SU-DHL-6 (cell line): ENCODE measurements around the gene PHF13.

Experiments used
- H2AFZ ChIP-seq: fragments of 200-600 bp; sonication (generic); 2 replicates; pipeline ENCODE4 v1.6.1; 2014; ENCODE audit warnings: low read depth, mild to moderate bottlenecking, moderate library complexity, mixed read lengths, antibody characterized with exemption, low read length; ENCODE audit not compliant: severe bottlenecking
- H3F3A ChIP-seq: fragments of 200-600 bp; shearing (Covaris generic); 2 replicates; pipeline ENCODE4 v1.6.0; 2016; ENCODE audit warnings: antibody characterized with exemption, mild to moderate bottlenecking; ENCODE audit not compliant: insufficient read depth
- H3K27ac ChIP-seq: fragments of 200-600 bp; sonication (generic); 2 replicates; pipeline ENCODE4 v1.5.1; 2016; ENCODE audit warnings: low read depth, mild to moderate bottlenecking, low read length, moderate library complexity, mixed read lengths
- H3K27me3 ChIP-seq: fragments of 200-600 bp; sonication (generic), shearing (Covaris generic); 2 replicates; pipeline ENCODE4 v1.6.0; 2014; ENCODE audit warnings: mild to moderate bottlenecking, low read length
- H3K36me3 ChIP-seq: fragments of 200-600 bp; sonication (generic); 2 replicates; pipeline ENCODE4 v1.6.1; 2014; ENCODE audit warnings: mild to moderate bottlenecking, low read length, mixed read lengths
- H3K4me2 ChIP-seq: fragments of 300-600, 200-600 bp; shearing (Covaris generic), sonication (generic); 2 replicates; pipeline ENCODE4 v1.6.0; 2014; ENCODE audit warnings: low read length, low read depth, mild to moderate bottlenecking; ENCODE audit not compliant: poor library complexity, severe bottlenecking
- H3K4me3 ChIP-seq: fragments of 200-600 bp; sonication (generic); 2 replicates; pipeline ENCODE4 v1.5.1; 2014; ENCODE audit warnings: antibody characterized with exemption, low read length, mild to moderate bottlenecking, mixed read lengths; ENCODE audit not compliant: insufficient read depth, poor library complexity, severe bottlenecking
- H3K79me2 ChIP-seq: fragments of 200-600 bp; sonication (generic); 2 replicates; pipeline ENCODE4 v1.6.1; 2014; ENCODE audit warnings: mild to moderate bottlenecking, low read length, moderate library complexity; ENCODE audit not compliant: insufficient read depth
- H3K9ac ChIP-seq: fragments of 200-600 bp; sonication (generic); 2 replicates; pipeline ENCODE4 v1.7.0; 2014; ENCODE audit warnings: mild to moderate bottlenecking, low read length
- H3K9me2 ChIP-seq: fragments of 200-600 bp; sonication (generic); replicated peaks from 2 replicates; pipeline ENCODE4 v1.6.1; 2014; ENCODE audit warnings: low read length; ENCODE audit not compliant: insufficient read depth
- H3K9me3 ChIP-seq: fragments of 200-600 bp; sonication (generic); 2 replicates; pipeline ENCODE4 v1.6.1; 2014; ENCODE audit warnings: low read length, mixed read lengths; ENCODE audit not compliant: insufficient read depth
- H4K20me1 ChIP-seq: fragments of 200-600 bp; sonication (generic); 2 replicates; pipeline ENCODE4 v1.6.1; 2014; ENCODE audit warnings: low read depth, mild to moderate bottlenecking, antibody characterized with exemption, low read length, moderate library complexity, mixed read lengths
- EZH2phosphoT487 ChIP-seq: fragments of 200-600 bp; sonication (generic), shearing (Covaris generic); conservative IDR thresholded peaks from 2 replicates; pipeline ENCODE4 v1.6.1; 2018; ENCODE audit warnings: mild to moderate bottlenecking, antibody characterized with exemption, low read length, moderate library complexity, mixed read lengths
- TF ChIP-seq, protein P1 (sequence below): fragments of 200-600 bp; sonication (generic); IDR thresholded peaks from one replicate; pipeline ENCODE4 v1.5.1; 2017; ENCODE audit warnings: antibody characterized with exemption, mild to moderate bottlenecking, low read length, moderate library complexity; ENCODE audit not compliant: insufficient read depth, poor library complexity, severe bottlenecking

PHF13 gene

DNA sequence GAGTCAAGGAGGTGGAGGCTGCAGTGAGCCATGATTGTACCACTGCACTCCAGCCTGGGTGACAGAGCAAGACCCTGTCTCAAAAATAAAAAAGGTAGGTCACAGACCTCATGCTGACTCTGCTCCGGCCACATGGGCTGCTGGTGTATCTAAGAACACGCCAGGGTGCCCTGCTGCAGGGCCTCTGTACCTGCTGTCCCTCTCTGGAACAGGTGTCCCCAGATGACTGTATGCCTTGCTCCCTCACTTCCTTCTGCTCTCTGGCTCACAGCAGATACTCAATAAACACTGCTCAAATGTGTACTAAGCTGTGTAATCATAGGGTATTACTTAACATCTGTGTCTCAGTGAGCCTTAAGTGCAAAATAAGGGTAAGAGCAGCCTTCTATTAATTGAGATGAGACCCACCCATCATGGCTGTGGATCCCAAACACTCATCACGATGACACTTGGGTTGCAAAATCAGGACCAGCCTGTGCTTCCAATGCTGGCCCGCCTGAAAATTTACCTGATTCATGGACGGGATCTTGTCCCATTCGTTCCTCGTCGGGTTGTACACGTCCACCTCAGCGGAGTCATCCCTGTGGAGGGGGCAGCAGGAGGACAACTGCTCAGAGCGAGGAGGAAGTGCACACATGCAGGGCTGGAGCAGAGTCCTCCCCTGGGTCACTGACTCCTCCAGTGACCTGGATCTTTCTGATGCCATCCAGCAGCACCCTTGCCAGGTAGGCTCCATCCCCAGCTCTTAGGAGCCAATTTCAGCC is 18.4 kb upstream of the PHF13 start:
- Histone ChIP-seq H3K27me3 (no peaks in the 10 kb centered on the region), H2AFZ (no peak overlapping the region), H3K4me3 (no peak overlapping the region), H3K36me3 (no peaks in the 10 kb centered on the region), H3K9me3 (no peaks in the 10 kb centered on the region), H3K27ac (no peak overlapping the region), H3K79me2 (no peaks in the 10 kb centered on the region), H4K20me1 (no peaks in the 10 kb centered on the region), H3F3A (no peaks in the 10 kb centered on the region), H3K9ac (no peak overlapping the region), H3K9me2 (no peaks in the 10 kb centered on the region), H3K4me2 (no peak overlapping the region)
- TF ChIP-seq EZH2phosphoT487: no peak
- TF ChIP-seq, protein P1, sequence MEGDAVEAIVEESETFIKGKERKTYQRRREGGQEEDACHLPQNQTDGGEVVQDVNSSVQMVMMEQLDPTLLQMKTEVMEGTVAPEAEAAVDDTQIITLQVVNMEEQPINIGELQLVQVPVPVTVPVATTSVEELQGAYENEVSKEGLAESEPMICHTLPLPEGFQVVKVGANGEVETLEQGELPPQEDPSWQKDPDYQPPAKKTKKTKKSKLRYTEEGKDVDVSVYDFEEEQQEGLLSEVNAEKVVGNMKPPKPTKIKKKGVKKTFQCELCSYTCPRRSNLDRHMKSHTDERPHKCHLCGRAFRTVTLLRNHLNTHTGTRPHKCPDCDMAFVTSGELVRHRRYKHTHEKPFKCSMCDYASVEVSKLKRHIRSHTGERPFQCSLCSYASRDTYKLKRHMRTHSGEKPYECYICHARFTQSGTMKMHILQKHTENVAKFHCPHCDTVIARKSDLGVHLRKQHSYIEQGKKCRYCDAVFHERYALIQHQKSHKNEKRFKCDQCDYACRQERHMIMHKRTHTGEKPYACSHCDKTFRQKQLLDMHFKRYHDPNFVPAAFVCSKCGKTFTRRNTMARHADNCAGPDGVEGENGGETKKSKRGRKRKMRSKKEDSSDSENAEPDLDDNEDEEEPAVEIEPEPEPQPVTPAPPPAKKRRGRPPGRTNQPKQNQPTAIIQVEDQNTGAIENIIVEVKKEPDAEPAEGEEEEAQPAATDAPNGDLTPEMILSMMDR: no peak

DNA sequence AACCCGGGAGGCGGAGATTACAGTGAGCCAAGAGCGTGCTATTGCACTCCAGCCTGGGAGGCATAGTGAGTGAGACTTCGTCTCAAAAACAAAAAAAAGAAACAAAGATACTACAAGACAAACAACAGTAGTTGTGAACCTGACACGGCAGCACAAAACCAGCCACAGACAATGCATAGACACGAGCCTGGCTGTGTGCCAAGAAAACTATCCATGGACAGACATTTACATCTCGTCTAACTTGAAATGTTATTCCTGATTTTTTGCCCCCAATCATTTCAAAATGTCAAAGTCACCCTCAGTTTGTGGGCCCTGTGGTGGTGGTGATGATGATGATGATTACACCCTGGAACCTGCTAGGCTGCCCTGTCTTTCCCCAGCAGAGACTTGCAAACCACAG is 17.2 kb upstream of the PHF13 start:
- Histone ChIP-seq H3K36me3 (no peaks in the 10 kb centered on the region), H3F3A (no peaks in the 10 kb centered on the region), H3K27me3 (no peaks in the 10 kb centered on the region), H4K20me1 (no peaks in the 10 kb centered on the region), H3K79me2 (no peaks in the 10 kb centered on the region), H3K4me3 (no peak overlapping the region), H3K9me2 (no peaks in the 10 kb centered on the region), H3K9ac (no peak overlapping the region), H2AFZ (no peak overlapping the region), H3K9me3 (no peaks in the 10 kb centered on the region), H3K4me2 (no peak overlapping the region), H3K27ac (no peak overlapping the region)
- no peak for TF ChIP-seq EZH2phosphoT487
- TF ChIP-seq, protein P1: no peak

DNA sequence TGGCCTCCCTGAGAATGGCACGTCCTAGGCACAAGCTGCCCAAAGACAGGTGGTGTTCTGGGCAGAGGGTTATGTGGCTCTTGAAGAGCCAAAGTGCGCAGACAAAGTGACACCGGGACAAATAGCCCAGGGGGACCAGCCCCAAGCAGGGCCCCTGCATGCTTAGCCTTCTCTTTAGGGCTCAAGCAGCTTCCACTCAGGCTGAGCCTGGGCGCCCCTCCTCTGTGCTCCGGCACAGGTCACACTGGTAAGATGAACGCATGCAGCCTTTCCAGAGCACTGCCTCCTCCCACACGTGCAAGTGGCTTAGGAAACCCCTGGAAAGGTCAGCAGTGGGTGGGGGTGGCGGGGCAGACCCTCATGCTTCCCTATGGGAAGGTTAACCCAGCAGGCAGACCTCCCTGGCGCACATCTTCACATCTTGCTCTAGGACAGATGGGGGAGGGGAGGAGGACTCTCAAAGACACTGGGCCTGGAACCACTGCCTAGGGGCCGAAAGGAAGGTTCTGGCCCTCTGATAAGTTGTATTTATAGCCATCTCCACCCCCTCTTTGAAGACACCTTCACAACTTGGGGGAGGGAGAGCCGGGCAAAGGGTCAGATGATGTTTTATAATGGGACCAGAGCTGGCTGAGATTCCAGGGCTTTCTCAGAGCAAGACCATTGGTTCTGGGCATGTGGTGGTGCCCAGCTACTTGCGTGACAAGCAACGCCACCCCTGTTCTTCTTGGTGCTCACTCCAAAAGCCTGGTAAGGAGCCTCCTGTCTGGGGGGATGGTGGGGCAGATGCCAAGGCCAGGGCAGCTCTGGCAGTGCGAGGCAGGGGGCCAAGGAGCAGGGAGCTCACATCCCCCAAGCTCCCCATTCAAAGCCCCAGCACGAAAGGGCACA is 16.4 kb upstream of the PHF13 start:
- Histone ChIP-seq H3K4me2 (no peak overlapping the region), H3K9ac (no peak overlapping the region), H3K36me3 (no peaks in the 10 kb centered on the region), H2AFZ (no peak overlapping the region), H3K4me3 (no peak overlapping the region), H3K79me2 (no peaks in the 10 kb centered on the region), H3K27ac (no peak overlapping the region), H3K9me2 (no peaks in the 10 kb centered on the region), H3K27me3 (no peaks in the 10 kb centered on the region), H3F3A (no peaks in the 10 kb centered on the region), H3K9me3 (no peaks in the 10 kb centered on the region), H4K20me1 (no peaks in the 10 kb centered on the region)
- TF ChIP-seq, protein P1: no peak
- TF ChIP-seq EZH2phosphoT487: no peak
